RKO (cell line): ENCODE data around the gene ARHGDIB.

Experiments
- DNase-seq: peaks from one replicate; pipeline ENCODE4 v3.0.0-alpha.2; 2016; ENCODE audit warnings: low spot score

Gene ARHGDIB

GRCh38 chr12:14893506-14894250 lies 67.7 kb downstream of the ARHGDIB start:
- DNase-seq = no peak

DNA sequence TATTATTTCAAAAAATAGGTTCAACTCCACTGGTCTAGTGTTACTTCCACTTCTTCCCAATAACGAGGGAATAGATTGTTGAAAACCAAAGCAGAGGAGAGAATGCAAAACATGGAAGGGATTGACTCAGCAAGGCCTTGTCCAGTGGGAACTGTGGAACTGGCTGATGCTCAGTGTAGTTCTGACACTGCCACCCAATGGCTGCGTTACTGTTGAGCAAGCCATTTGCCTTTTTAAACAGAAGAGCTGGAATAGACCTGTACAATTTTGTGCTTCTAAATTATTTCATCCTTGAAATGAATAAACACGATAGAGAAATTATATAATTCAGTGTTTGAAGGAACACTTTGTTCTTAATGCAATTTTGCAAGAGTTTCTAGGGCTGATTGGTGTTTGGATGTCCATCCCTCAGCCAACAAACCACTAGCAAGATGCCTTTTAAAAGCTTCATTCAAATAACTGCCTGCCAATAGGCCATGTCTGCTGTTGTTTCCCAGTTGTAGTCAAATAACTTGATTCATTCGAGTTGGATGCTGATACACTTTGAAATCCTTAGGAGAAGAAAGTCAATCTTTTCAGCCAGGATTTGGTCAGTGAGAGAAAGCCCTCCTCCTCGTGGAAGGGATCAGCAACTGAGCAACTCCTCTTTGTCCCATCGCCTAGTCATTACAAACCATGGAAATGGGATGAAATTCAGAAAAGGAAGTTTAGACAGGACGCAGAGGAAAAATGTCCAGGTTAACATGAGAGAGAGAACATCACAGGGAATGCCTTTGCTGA lies 68.5 kb downstream of the ARHGDIB start:
- DNase-seq = peak; percentile 25
